Neural cell (in vitro differentiated cells): ENCODE data around the gene CAMLG.

Experiments used
- CTCF ChIP-seq: fragments of 450-650 bp; IDR thresholded peaks from 2 replicates; pipeline ENCODE4 v1.5.1; 2014; ENCODE audit warnings: antibody characterized with exemption, mild to moderate bottlenecking, moderate library complexity; ENCODE audit not compliant: poor library complexity, severe bottlenecking
- EP300 ChIP-seq: fragments of 450-650 bp; conservative IDR thresholded peaks from 2 replicates; pipeline ENCODE4 v1.6.1; 2014; ENCODE audit warnings: antibody characterized with exemption, mild to moderate bottlenecking, moderate library complexity; ENCODE audit not compliant: poor library complexity, severe bottlenecking
- EZH2 ChIP-seq: fragments of 200-600, 300-800 bp; shearing (Covaris generic), sonication (generic); IDR thresholded peaks from 2 replicates; pipeline ENCODE4 v1.6.1; 2014; ENCODE audit warnings: antibody characterized with exemption, low read length, borderline replicate concordance, mild to moderate bottlenecking; ENCODE audit not compliant: insufficient read depth, poor library complexity, severe bottlenecking
- POLR2AphosphoS5 ChIP-seq: IDR thresholded peaks from 2 replicates; pipeline ENCODE4 v1.6.1; 2012
- RAD21 ChIP-seq: fragments of 450-650 bp; conservative IDR thresholded peaks from 2 replicates; pipeline ENCODE4 v1.6.1; 2014; ENCODE audit warnings: antibody characterized with exemption, mild to moderate bottlenecking, moderate library complexity
- REST ChIP-seq: IDR thresholded peaks from 2 replicates; pipeline ENCODE4 v1.6.1; 2012; ENCODE audit warnings: borderline replicate concordance
- SMC3 ChIP-seq: fragments of 450-650 bp; conservative IDR thresholded peaks from 2 replicates; pipeline ENCODE4 v1.6.1; 2014; ENCODE audit warnings: antibody characterized with exemption, mild to moderate bottlenecking, moderate library complexity; ENCODE audit not compliant: poor library complexity

GRCh38 chr5:134794082-134794481 is 55.7 kb downstream of the CAMLG start:
- TF ChIP-seq CTCF (no peak), POLR2AphosphoS5 (no peak), REST (no peak), EZH2 (no peak), RAD21 (no peak), SMC3 (no peak), EP300 (no peak)
